Fibroblast of villous mesenchyme (primary cell): ENCODE data around the gene ERMARD. TPM values are rescaled to one million over a fixed set of nuclear protein-coding genes. Genes with fewer than 3 reads are reported as not detected.

ENCODE experiments used
- DNase-seq: peaks from one replicate; pipeline ENCODE4 v3.0.0-alpha.2; 2010; ENCODE audit warnings: low read depth
- H3K4me3 ChIP-seq: 2 replicates; pipeline ENCODE4 v1.5.1; 2011; ENCODE audit warnings: low read depth, mild to moderate bottlenecking, low read length
- CTCF ChIP-seq: IDR thresholded peaks from 2 replicates; pipeline ENCODE4 v1.5.1; 2012; ENCODE audit warnings: low read depth, mild to moderate bottlenecking, low read length; ENCODE audit not compliant: insufficient read depth
- total RNA-seq: library from RNA; depleted of rRNA; stranded (reverse); fragments of >200 nt; gene quantifications from 2 replicates; pipeline ENCODE4 v1.2.3, GENCODE V29; 2012

ERMARD gene
- total RNA-seq, 1 donor, result 28.5 TPM

GRCh38 chr6:169816975-169817374, 65.6 kb downstream of the ERMARD start:
- H3K4me3 ChIP-seq, result no peak overlapping the region
- no peak for DNase-seq
- TF ChIP-seq CTCF, result no peak

- no peak for TF ChIP-seq CTCF
- no peak overlapping the region for H3K4me3 ChIP-seq
- no peak for DNase-seq
These were observed 68.9 kb downstream of the ERMARD start for GRCh38 chr6:169820358-169820757.

GRCh38 chr6:169824021-169824420, 72.6 kb downstream of the ERMARD start:
- DNase-seq, result no peak
- TF ChIP-seq CTCF, result no peak

GRCh38 chr6:169824848-169825557, 73.6 kb downstream of the ERMARD start:
- no peak overlapping the region for H3K4me3 ChIP-seq
- no peak for DNase-seq
- no peak for TF ChIP-seq CTCF

More at GRCh38 chr6:169824021-169824420, 72.6 kb downstream of the ERMARD start:
- no peak overlapping the region for H3K4me3 ChIP-seq

- no peak overlapping the region for H3K4me3 ChIP-seq
- TF ChIP-seq CTCF, result no peak
- DNase-seq, result no peak
These were observed 74.3 kb downstream of the ERMARD start for GRCh38 chr6:169825558-169826225.

- no peak for TF ChIP-seq CTCF
- no peak overlapping the region for H3K4me3 ChIP-seq
- DNase-seq, result no peak
These were observed 75.3 kb downstream of the ERMARD start for GRCh38 chr6:169826697-169827096.
